T-helper 9 cell (primary cell): ENCODE results near the gene C1orf94.
"Not testable (repeated sequence)": the region's sequence is repeated elsewhere in the genome, so short reads cannot be mapped to it uniquely, and the experiment has no call there.

Experiments
- DNase-seq: peaks from one replicate; pipeline ENCODE4 v3.0.0-alpha.2; 2020

The C1orf94 gene

DNA sequence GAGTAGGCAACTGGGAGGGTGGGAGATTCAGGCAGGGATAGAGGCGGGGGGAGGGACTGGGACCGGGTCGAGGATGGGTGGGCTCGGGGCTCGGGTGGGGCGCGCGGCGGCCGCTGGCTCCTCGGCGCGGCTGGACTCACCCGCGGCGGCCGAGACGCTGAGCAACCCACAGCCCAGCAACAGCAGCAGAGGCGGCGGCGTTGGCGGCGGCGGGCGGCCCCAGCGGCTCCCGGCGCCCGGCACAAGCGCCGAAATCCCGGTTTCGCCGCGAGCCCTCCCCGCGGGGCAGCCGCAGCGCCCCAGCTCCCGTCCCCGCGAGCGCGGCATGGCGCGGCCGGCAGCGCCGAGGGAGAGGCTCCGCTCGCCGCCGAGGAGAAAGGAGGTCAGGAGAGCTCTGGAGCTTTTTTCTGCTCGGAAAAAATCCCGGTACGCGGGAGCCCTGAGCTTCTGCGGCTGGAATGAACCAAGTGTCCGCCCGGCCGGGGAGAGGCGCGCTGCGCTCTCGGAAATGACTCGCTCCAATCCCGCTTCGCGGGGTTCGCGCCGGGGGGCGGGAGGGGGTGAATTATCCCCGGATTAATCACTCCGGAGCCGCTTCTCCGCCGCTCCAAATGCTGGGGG lies 11.8 kb upstream of the C1orf94 start, which contains the start of gene CSMD2:
Gene CSMD2 (minus strand): TSS at position 460 of the 621 bp plus-strand sequence. CDS start 133 bp downstream, at position 327.
- no peak for DNase-seq

DNA sequence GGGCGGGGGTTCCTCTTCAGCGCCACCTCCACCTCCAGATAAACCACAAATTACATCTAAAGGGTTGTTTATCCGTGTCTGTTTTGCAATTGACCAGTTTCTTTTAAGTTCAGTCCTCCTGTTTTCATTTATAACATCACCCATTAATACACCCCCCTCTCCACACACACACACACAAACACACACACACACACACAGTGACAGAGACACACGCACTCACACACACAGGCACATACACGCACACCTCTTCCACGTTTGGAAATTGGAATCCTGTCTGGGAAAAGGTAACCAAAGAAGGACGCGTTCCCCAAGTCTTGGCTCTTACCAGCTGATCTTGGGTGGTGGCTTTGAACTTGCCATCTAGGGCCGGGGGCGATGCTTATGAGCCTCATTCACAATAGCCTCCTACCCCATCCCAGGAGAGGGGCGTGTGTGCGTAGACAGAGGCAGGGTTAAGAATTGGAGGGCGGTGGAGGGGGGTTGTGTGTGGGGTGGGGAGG lies 11.2 kb upstream of the C1orf94 start:
- DNase-seq = no peak

GRCh38 chr1:34166191-34166624 lies 10.5 kb upstream of the C1orf94 start:
- DNase-seq = no peak

GRCh38 chr1:34166625-34167361 lies 9.9 kb upstream of the C1orf94 start:
- no peak for DNase-seq

GRCh38 chr1:34167389-34167788 lies 9.3 kb upstream of the C1orf94 start:
- no peak for DNase-seq

DNA sequence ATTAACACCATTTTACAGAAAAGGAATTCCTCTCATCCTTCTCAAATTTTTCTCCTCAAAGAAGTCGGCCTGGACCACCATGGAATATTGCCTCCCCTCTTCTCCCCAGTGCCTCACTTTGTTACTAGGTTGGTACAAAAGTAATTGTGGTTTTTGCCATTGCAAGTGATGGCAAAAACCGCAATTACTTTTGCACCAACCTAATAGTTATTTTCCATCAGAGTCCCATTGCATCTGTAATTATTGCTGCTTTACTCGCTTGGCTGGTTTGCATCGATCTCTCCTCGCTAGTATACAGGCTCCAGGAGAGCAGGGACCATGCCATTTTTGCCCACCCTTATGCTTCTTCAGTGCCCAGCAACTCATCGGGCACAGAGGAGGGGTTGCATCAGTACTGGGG lies 963 bp upstream of the C1orf94 start:
- DNase-seq = no peak

- DNase-seq = no peak
Measured at GRCh38 chr1:34178072-34178471, 1.4 kb downstream of the C1orf94 start.

GRCh38 chr1:34183381-34183780 lies 6.7 kb downstream of the C1orf94 start:
- not testable (repeated sequence) for DNase-seq

- no peak for DNase-seq
Measured at GRCh38 chr1:34186741-34187494, 10.2 kb downstream of the C1orf94 start.

- no peak for DNase-seq
Measured at GRCh38 chr1:34188418-34188817, 11.7 kb downstream of the C1orf94 start.

GRCh38 chr1:34188985-34189384 lies 12.3 kb downstream of the C1orf94 start:
- DNase-seq = no peak

GRCh38 chr1:34190692-34191091 lies 14.0 kb downstream of the C1orf94 start:
- DNase-seq = no peak

GRCh38 chr1:34192621-34193020 lies 15.9 kb downstream of the C1orf94 start:
- no peak for DNase-seq

DNA sequence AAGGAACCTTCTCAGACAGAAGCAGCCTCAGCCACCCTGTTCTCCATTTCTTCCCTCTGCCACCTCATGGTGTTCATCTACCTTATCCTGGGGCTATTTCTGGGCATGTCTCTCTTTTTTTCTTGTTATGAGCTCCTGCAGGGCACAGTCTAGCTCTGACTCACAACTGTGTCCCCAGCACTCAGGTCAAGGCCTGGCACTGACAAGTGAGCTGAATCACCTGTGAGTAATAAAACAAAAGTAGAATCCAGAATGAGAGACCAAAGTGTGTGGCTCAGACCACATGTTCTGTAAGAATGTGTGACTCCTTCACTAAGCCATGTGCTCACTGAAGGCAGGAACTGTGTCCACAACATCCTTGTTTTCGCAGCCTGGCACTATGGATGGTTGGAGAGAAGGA lies 23.2 kb downstream of the C1orf94 start:
- DNase-seq = no peak

DNA sequence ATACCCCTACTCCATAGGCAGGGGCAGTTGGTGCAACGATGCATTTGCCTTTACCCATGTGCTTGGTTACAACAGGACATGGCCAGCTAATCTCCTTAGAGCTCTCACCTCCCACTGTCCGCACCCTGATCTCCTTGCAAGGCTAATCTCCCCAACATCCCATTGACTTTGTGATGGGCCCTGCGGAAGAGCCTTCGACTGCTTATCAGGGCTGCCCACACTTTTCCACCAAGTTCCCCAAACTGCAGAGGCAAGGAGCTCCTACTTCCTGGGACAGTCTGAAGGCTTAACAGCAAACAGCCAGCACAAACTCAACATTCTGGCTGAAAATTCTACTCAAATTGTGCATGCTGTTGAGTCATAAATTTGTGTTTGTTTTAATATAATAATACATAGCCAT lies 36.0 kb downstream of the C1orf94 start:
- DNase-seq = no peak

DNA sequence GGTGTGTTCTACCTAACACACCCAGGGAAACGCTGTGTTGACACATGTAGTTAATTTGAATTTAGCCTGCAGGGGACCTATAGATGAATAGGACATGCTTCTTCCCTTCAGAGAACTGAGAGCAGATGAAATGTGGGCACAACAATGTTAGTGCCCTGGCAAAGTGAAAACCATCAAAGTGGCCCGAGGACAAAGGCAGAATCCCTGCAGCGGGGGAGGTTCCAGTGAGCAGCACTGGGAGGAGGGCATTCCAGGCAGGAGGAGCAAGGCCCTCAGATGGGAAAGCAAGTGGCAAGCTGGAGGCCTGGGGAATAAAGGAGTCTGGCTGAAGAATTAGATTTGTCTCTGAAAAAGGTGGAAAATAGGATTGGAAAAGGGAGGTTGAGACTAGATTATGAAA lies 37.2 kb downstream of the C1orf94 start:
- no peak for DNase-seq

GRCh38 chr1:34231441-34231840 lies 54.7 kb downstream of the C1orf94 start:
- no peak for DNase-seq

DNA sequence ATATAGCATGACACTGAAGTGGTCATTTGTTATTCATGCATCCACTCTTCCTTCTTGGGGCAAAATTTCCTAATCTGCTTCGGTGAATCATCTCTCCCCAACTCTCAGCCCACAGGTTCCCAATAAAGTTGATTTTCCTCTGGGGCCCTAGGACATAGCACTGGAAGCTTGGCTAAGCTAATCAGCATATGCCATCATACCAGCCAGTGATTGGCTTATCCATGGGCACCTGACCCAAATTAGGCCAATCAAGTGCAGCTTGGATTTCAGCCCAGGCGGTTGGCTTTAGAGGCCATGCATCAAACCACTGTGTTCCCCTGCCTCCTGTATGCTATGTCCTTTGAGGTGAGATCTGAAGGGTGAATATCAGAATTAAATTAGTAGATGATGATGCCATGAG lies 58.9 kb downstream of the C1orf94 start:
- no peak for DNase-seq

DNA sequence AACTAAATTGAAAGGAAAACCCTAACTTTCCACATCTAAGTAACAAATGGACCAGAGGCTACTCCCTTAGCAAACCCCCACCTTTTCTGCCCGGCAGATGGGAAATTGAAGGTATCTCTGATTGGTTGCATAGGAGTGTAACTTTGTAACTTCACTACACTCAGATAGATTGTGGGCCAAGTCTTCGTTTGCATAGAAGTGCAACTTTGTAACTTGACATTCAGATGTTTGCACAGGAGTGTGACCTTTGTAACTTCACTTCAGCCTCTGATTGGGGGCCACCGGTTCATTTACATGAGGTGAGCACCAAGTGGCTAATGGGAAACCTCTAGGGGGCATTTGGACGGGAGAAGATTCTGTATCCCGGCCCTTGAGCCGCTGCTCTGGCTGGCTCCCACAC lies 59.4 kb downstream of the C1orf94 start:
- DNase-seq = no peak

- DNase-seq = no peak
Measured at GRCh38 chr1:34237151-34237815, 60.6 kb downstream of the C1orf94 start.

DNA sequence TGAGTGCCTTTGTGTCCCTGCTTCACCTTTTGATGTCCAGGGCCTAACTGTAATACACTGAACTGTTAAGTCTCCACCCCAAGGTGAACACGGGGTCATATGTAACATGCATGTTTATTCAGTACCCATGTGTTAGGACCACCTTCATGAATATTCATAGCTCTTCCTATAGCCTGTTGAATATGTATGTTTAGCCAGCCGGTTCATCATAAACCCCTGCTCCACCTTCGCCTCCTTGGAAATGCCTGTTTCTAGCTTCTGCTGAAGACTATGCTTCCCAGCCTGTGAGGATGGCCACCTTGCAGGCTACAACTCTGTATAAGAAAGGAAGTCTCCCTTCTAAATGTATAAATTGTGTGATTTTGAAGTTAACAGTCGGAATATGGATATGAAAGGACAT lies 69.3 kb downstream of the C1orf94 start:
- no peak for DNase-seq

DNA sequence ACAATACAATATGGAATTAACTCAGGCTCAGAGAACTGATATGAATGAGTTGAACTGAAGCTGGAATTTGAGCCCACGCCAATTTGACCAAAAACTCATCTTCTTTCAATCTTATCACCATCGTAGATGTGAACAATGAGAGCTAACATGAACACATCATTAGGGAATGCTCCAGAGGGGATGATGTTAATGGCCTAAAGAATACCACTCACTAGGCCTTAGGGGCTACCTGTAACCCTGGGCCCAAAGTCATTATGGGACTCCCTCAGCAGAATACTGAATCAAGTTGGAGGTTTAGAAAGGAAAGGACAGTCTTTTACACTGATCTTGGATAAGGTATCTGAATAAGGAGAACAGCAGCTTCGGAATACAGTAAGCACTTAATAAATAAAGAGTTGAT lies 73.6 kb downstream of the C1orf94 start:
- DNase-seq = no peak
